B cell (primary cell): ENCODE results near the gene ROPN1B. TPM values are rescaled to one million over a fixed set of nuclear protein-coding genes. Genes with fewer than 3 reads are reported as not detected.

ENCODE experiments used
- ATAC-seq: fragments of 200-7000 bp; cut with Tn5 transposase; one replicate; pipeline ENCODE4 v1.10.0; 2021; ENCODE audit warnings: low read depth, mild to moderate bottlenecking, moderate number of reproducible peaks, moderate library complexity
- CTCF ChIA-PET: fragments of 350-600 bp; sonication (Branson Sonifier 250); formaldehyde crosslinking; loops from one replicate; lab custom pipeline; 2021; ENCODE audit warnings: antibody characterized with exemption, inconsistent platforms; lab: Charles Lee
- POLR2A ChIA-PET: fragments of 350-600 bp; sonication (Branson Sonifier 250); formaldehyde crosslinking; loops from one replicate; lab custom pipeline; 2021; ENCODE audit warnings: antibody characterized with exemption; lab: Charles Lee
- DNase-seq: peaks from one replicate; pipeline ENCODE4 v3.0.0; 2013
- H2AFZ ChIP-seq: 2 replicates; pipeline ENCODE4 v1.6.1; 2012; ENCODE audit warnings: mild to moderate bottlenecking, low read depth, low read length; ENCODE audit not compliant: insufficient read depth, poor library complexity, severe bottlenecking
- H3K27ac ChIP-seq, 2 donors: 1 replicate in 1 of 2; 2 replicates in 1 of 2; pipeline ENCODE4 v1.5.1; 2012 to 2013; ENCODE audit warnings: low read length in 2 of 2, mild to moderate bottlenecking in 2 of 2, moderate library complexity in 1 of 2
- H3K27me3 ChIP-seq, 4 experiments: fragments of 200-600 bp in 1 of 4; sonication (generic) in 1 of 4; replicated peaks in 1 of 4; 1 replicate in 2 of 4; 2 replicates in 2 of 4; pipeline versions ENCODE4 v1.6.1 to v1.7.0; 2013 to 2016; ENCODE audit warnings: low read length in 3 of 4, mild to moderate bottlenecking in 2 of 4, mixed read lengths in 1 of 4, moderate library complexity in 1 of 4; ENCODE audit not compliant: insufficient read depth in 4 of 4, control insufficient read depth in 3 of 4; ENCODE audit errors: control extremely low read depth in 1 of 4
- H3K36me3 ChIP-seq, 2 experiments: replicated peaks in 1 of 2; 1 replicate in 1 of 2; 2 replicates in 1 of 2; pipeline versions ENCODE4 v1.6.1 to v1.7.1; 2013; ENCODE audit warnings: low read length in 1 of 2; ENCODE audit not compliant: insufficient read depth in 2 of 2, control insufficient read depth in 1 of 2; ENCODE audit errors: control extremely low read depth in 1 of 2, extremely low read depth in 1 of 2
- H3K4me1 ChIP-seq, 2 donors: fragments of 200-600 bp in 1 of 2; sonication (generic) in 1 of 2; 1 replicate in 1 of 2; 2 replicates in 1 of 2; pipeline versions ENCODE4 v1.5.1 to v1.6.1; 2013 to 2017; ENCODE audit warnings: low read length in 2 of 2; ENCODE audit not compliant: control insufficient read depth in 2 of 2, insufficient read depth in 2 of 2
- H3K4me2 ChIP-seq: replicated peaks from 2 replicates; pipeline ENCODE3; 2012; ENCODE audit warnings: mild to moderate bottlenecking, low read depth, low read length; ENCODE audit not compliant: poor library complexity, severe bottlenecking
- H3K4me3 ChIP-seq, 5 experiments: fragments of 200-600 bp in 1 of 5; sonication (generic) in 1 of 5; 1 replicate in 3 of 5; 2 replicates in 2 of 5; pipeline versions ENCODE4 v1.5.1 to v1.7.0; 2011 to 2016; ENCODE audit warnings: low read length in 4 of 5, mild to moderate bottlenecking in 4 of 5, low read depth in 2 of 5, control low read depth in 1 of 5, moderate library complexity in 1 of 5; ENCODE audit not compliant: insufficient read depth in 1 of 5; ENCODE audit errors: control extremely low read depth in 1 of 5, extremely low read depth in 1 of 5
- H3K79me2 ChIP-seq: fragments of 200-600 bp; sonication (generic); one replicate; pipeline ENCODE4 v1.6.0; 2016; ENCODE audit warnings: low read length; ENCODE audit not compliant: control insufficient read depth, insufficient read depth
- H3K9ac ChIP-seq: fragments of 200-600 bp; sonication (generic); 2 replicates; pipeline ENCODE4 v1.6.1; 2017; ENCODE audit warnings: mild to moderate bottlenecking, low read length, moderate library complexity
- H3K9me3 ChIP-seq, 3 donors: one replicate each; pipeline versions ENCODE4 v1.6.1 to v1.7.1; 2013; ENCODE audit warnings: low read length in 2 of 3; ENCODE audit not compliant: control insufficient read depth in 2 of 3, insufficient read depth in 1 of 3; ENCODE audit errors: control extremely low read depth in 1 of 3
- H4K20me1 ChIP-seq: 2 replicates; pipeline ENCODE4 v1.6.0; 2012; ENCODE audit warnings: mild to moderate bottlenecking, low read length; ENCODE audit not compliant: insufficient read depth, control insufficient read depth, poor library complexity, severe bottlenecking
- H3K27ac Mint-ChIP-seq: one replicate; pipeline ENCODE4 v1.8.0; 2021; ENCODE audit warnings: mixed read lengths
- H3K27me3 Mint-ChIP-seq: one replicate; pipeline ENCODE4 v1.8.0; 2021; ENCODE audit warnings: mixed read lengths
- H3K4me1 Mint-ChIP-seq: one replicate; pipeline ENCODE4 v1.8.0; 2021; ENCODE audit warnings: mixed read lengths
- H3K4me3 Mint-ChIP-seq: one replicate; pipeline ENCODE4 v1.8.0; 2021; ENCODE audit warnings: mixed read lengths
- H3K9me3 Mint-ChIP-seq: one replicate; pipeline ENCODE4 v1.8.0; 2022; ENCODE audit warnings: mixed read lengths; ENCODE audit not compliant: insufficient read depth
- EZH2 ChIP-seq: IDR thresholded peaks from 2 replicates; pipeline ENCODE4 v1.6.1; 2012; ENCODE audit warnings: borderline replicate concordance, low read depth, mild to moderate bottlenecking, moderate library complexity, low read length; ENCODE audit not compliant: insufficient read depth, poor library complexity, severe bottlenecking
- WGBS: methylation state at CpG from one replicate; pipeline ENCODE4 v1.1.5; 2013; ENCODE audit warnings: missing lambda C conversion rate; ENCODE audit not compliant: insufficient coverage; 5-methylcytosine and 5-hydroxymethylcytosine counted together
- intact Hi-C: fragments of 100-400 bp; cut with micrococcal nuclease; formaldehyde crosslinking; loops from one replicate; pipeline ENCODE4 v1.10.0; 2022
- polyA plus RNA-seq: library from polyadenylated mRNA; depleted of rRNA; stranded (reverse); fragments of >200 nt; gene quantifications from 2 replicates; pipeline ENCODE4 v1.2.3, GENCODE V29; 2012
- total RNA-seq, 2 donors: library from RNA; stranded (reverse); fragments of 120-200 nt in 1 of 2; gene quantifications; 1 replicate in 1 of 2; 2 replicates in 1 of 2; pipeline versions ENCODE4 v1.2.3 to v1.2.4, GENCODE V29; 2013 to 2022
- TF ChIP-seq, protein P1 (sequence below): fragments of 200-600 bp; IDR thresholded peaks from one replicate; pipeline ENCODE4 v1.8.0; 2022; ENCODE audit warnings: antibody characterized with exemption, mild to moderate bottlenecking

The ROPN1B gene
- total and polyA plus RNA-seq, 2 donors (not counting 1 experiment from before 2014, with no cell fraction given): not detected

- 84% methylated on average over 42 of the region's 46 CpGs for WGBS
- no peak overlapping the region for H2AFZ ChIP-seq
Measured at GRCh38 chr3:125958511-125959316, 10.3 kb upstream of the ROPN1B start.

More at GRCh38 chr3:125958511-125959316, 10.3 kb upstream of the ROPN1B start:
- H3K4me3 Mint-ChIP-seq: no peak overlapping the region
- Histone ChIP-seq H3K27me3 (peaks cover 0 to 25% (median 5%) of the 10 kb centered on the region in 4 experiments), H3K27ac (no peak overlapping the region), H3K4me1 (no peaks in the 10 kb centered on the region), H3K79me2 (no peaks in the 10 kb centered on the region), H3K36me3 (no peaks in the 10 kb centered on the region), H3K9ac (no peak overlapping the region), H3K9me3 (peaks cover 0 to 15% (median 1%) of the 10 kb centered on the region in 3 donors), H4K20me1 (no peaks in the 10 kb centered on the region), H3K4me2 (no peak overlapping the region), H3K4me3 (no peak overlapping the region)
- intact Hi-C loops: no loop called here
- no peaks in the 10 kb centered on the region for H3K9me3 Mint-ChIP-seq
- H3K27me3 Mint-ChIP-seq: peaks cover 32% of the 10 kb centered on the region
- no peaks in the 10 kb centered on the region for H3K4me1 Mint-ChIP-seq
- POLR2A ChIA-PET: no interaction called here
- TF ChIP-seq, protein P1, sequence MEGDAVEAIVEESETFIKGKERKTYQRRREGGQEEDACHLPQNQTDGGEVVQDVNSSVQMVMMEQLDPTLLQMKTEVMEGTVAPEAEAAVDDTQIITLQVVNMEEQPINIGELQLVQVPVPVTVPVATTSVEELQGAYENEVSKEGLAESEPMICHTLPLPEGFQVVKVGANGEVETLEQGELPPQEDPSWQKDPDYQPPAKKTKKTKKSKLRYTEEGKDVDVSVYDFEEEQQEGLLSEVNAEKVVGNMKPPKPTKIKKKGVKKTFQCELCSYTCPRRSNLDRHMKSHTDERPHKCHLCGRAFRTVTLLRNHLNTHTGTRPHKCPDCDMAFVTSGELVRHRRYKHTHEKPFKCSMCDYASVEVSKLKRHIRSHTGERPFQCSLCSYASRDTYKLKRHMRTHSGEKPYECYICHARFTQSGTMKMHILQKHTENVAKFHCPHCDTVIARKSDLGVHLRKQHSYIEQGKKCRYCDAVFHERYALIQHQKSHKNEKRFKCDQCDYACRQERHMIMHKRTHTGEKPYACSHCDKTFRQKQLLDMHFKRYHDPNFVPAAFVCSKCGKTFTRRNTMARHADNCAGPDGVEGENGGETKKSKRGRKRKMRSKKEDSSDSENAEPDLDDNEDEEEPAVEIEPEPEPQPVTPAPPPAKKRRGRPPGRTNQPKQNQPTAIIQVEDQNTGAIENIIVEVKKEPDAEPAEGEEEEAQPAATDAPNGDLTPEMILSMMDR: no peak
- TF ChIP-seq EZH2: no peak
- DNase-seq (no peak), ATAC-seq (no peak)
- no peak overlapping the region for H3K27ac Mint-ChIP-seq
- CTCF ChIA-PET: no interaction called here
